ENCODE measurements around the gene ULK1.

ULK1 gene

GRCh38 chr12:131896080-131896810 lies 1.8 kb downstream of the ULK1 start:
- TF ChIP-seq ZFX (IDR thresholded peaks at IDR 0.05; ENCODE audit: borderline replicate concordance) = no peak
- TF ChIP-seq CTCF (IDR thresholded peaks at IDR 0.05) = no peak

GRCh38 chr12:131896811-131897270 lies 2.4 kb downstream of the ULK1 start:
- TF ChIP-seq ZFX (IDR thresholded peaks at IDR 0.05; ENCODE audit: borderline replicate concordance) (no peak), CTCF (IDR thresholded peaks at IDR 0.05) (no peak)
- H3K27ac ChIP-seq = peak overlapping the region; percentile 82

More at GRCh38 chr12:131896080-131896810, 1.8 kb downstream of the ULK1 start:
- peak overlapping the region; percentile 82 for H3K27ac ChIP-seq

GRCh38 chr12:131897276-131897675 lies 2.9 kb downstream of the ULK1 start:
- no peak for TF ChIP-seq ZFX (IDR thresholded peaks at IDR 0.05; ENCODE audit: borderline replicate concordance)
- no peak for TF ChIP-seq CTCF (IDR thresholded peaks at IDR 0.05)
- H3K27ac ChIP-seq = peak overlapping the region; percentile 82

GRCh38 chr12:131897875-131898274 lies 3.5 kb downstream of the ULK1 start:
- TF ChIP-seq CTCF (IDR thresholded peaks at IDR 0.05) = no peak
- no peak for TF ChIP-seq ZFX (IDR thresholded peaks at IDR 0.05; ENCODE audit: borderline replicate concordance)
- no peak overlapping the region; the same call in 1 of the 2 replicates for H3K27ac ChIP-seq

- H3K27ac ChIP-seq = peak overlapping the region; percentile 8; the same call in 1 of the 2 replicates
- no peak for TF ChIP-seq CTCF (IDR thresholded peaks at IDR 0.05)
- TF ChIP-seq ZFX (IDR thresholded peaks at IDR 0.05; ENCODE audit: borderline replicate concordance) = no peak
Observed at GRCh38 chr12:131900397-131900796, 6.0 kb downstream of the ULK1 start.

- TF ChIP-seq CTCF (IDR thresholded peaks at IDR 0.05) (no peak), ZFX (IDR thresholded peaks at IDR 0.05; ENCODE audit: borderline replicate concordance) (no peak)
- no peak overlapping the region for H3K27ac ChIP-seq
Observed at GRCh38 chr12:131901431-131902331, 7.3 kb downstream of the ULK1 start.
